SKM-1 treated with dmso at 0.1 percent for 144 hours (cell line): Measurements from ENCODE around the gene COPZ1.
A peak's percentile ranks its signal among the peaks of the same experiment; 100 is the strongest.
"Not testable (repeated sequence)": the region's sequence is repeated elsewhere in the genome, so short reads cannot be mapped to it uniquely, and the experiment has no call there.

Experiments used
- DNase-seq: peaks from one replicate; lab custom pipeline; 2025; ENCODE audit not compliant: unreplicated experiment; lab: John Stamatoyannopoulos, UW

Gene COPZ1, protein sequence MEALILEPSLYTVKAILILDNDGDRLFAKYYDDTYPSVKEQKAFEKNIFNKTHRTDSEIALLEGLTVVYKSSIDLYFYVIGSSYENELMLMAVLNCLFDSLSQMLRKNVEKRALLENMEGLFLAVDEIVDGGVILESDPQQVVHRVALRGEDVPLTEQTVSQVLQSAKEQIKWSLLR

DNA sequence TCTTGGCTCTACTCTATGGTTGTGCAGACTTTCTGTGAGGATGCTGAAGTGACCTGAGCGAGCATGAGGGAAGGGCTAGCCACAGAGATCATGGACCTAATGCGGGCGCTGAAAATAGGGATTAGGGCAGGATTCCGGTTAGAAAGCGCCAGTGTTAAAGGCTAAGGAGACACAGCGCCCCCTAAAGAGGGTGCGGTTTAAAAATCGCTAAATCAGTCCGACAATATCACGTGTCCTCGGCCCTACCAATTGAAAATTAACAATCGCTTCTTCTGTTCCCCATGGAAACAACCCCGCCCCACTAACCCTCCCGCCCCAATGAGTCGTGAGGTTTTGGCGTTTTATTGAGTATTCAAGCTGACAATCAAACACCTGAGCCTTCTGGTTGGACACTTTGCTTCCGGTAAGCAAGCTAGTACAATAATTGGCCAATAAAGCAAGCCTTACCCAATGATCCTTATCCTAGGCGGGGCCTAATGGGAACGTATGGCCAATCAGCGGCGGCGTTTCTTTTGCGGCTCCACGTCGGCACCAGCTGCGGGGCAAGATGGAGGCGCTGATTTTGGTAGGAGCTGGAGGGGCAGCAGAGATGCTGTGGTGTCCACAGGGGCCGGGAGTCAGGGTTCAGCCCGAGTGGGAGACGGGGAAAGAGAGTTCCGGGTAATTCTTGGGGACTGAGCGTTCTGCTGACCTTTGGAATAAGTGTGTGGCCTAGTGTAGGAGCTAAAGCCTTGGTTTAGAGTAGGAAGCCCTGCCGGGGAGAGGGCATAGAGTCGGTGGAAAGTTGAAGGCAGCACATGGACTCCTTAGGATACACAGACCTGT lies at the start of gene COPZ1:
TSS of gene COPZ1 (plus strand) at position 515 of the 825 bp plus-strand sequence. CDS start at position 548, 33 bp downstream.
- peak; percentile 99 for DNase-seq

DNA sequence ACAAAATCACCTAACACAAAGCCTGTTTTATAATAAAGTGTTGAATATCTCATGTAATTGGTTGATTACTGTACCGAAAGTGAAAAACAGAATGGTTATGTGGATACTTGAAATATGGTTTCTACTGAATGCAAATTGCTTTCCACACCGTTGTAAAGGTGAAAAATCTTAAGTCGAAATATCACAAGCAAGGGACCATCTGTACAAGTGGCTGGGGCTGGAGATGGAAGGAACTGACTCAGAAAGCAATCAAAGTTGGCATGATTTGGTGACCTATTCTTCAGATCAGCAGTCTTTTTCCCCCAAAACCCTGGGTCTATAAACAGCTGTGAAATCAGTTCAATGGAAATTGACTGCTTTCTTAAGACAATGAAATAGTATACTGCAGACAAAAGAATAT lies 48.6 kb upstream of the COPZ1 start:
- no peak for DNase-seq

DNA sequence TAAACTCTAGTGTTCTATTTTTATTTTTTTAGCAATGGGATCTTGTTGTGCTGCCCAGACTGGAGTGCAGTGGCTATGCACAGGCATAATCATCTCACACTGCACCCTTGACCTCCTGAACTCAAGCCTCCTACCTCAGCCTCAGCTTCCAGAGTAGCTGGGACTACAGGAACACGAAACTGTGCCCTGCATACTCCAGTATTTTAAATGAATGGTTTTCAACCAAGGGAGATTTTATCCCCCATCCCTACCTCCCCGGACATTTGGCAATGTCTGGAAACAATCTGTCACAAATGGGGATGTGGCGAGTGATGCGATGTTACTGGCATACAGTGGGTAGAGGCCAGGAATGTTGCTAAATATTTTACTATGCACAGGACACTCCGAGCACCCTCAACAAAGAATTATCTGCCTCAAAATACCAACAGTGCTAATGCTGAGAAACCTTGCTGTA lies 47.1 kb upstream of the COPZ1 start:
- DNase-seq = no peak

DNA sequence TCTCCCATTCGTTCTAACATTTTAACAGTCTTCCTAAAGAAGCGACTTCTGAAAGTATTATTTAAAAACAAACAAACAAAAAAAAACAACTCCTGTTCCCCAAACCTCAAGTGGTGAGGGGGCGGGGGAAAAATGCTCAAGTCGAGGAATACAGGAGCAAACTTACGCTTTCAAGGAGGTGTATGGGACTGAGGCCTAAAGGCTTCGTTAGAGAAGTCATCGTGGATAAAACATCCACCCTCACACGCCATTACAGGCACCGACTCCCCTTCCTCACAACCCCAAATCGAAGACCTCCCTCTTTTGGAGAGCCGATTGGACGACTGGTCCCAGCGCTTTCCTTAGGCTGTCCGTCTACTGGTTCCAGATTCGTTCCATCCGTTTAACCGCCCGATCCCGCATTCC lies 45.7 kb upstream of the COPZ1 start:
- DNase-seq = no peak

DNA sequence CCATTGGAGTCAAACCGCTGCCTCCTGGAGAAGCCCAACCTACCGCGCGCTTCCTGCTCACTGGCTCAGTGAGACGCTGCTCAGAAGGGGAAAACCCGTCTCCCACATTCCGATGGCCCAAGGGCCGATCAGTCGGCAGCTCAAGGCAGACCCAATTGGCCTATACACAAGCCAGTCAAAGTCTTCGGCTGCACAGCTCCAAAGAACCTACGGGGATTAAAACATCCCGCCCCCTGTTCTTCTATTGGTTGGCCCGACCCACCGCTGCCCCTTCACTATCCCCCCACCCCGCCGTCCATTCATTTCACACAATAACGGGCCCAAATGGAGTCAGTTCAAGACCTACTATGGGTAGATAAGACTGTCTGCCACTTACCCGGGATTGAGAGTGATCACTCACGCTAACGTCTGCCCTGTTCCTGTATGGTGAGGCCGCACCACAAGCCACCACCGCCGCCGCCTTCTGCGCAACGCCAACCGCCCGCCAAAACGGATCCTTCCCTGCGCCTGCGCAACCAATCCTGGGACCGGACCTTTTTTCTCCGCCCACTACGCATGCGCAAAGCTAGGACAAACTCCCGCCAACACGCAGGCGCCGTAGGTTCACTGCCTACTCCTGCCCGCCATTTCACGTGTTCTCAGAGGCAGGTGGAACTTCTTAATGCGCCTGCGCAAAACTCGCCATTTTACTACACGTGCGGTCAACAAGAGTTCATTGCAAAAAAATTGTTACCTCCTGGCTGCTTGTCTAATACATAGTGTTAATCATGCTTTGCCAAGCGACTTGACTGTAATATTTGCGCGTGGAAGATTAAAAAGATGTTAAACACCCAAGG lies 45.1 kb upstream of the COPZ1 start, which contains the start of gene CBX5:
TSS of gene CBX5 (minus strand) at position 491 of the 836 bp plus-strand sequence. CDS start 22,472 bp downstream, outside the sequence.
- DNase-seq = peak; percentile 89

DNA sequence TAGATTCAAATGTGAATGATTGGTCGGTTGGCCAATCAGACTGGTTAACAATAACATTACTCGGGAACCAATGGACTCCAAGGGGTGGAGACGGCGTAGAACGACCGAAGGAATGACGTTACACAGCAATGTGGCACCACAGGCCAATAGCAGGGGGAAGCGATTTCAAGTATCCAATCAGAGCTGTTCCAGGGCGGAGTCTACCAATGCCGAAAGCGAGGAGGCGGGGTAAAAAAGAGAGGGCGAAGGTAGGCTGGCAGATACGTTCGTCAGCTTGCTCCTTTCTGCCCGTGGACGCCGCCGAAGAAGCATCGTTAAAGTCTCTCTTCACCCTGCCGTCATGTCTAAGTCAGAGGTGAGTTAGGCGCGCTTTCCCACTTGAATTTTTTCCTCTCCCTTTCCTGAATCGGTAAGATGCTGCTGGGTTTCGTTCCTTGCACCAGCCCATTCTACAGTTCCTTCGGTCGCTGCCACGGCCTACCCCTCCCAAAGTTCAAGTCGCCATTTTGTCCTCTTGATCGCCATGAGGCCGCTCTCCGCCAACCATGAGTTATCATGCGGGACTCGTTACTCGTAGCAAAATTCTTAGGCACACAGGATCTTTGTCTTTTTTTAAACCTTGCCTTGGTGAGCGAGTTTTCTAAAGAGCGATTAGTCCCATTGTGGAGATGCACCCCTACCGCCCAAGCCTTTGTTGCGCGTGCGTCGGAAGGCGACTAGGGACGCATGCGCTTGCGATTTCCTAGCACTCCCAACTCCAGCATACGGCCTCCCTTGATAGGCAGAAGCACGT lies 44.3 kb upstream of the COPZ1 start, which contains the start of gene HNRNPA1:
TSS of gene HNRNPA1 (plus strand) at position 259 of the 793 bp plus-strand sequence. CDS start at position 341, 82 bp downstream.
- DNase-seq = peak; percentile 94

DNA sequence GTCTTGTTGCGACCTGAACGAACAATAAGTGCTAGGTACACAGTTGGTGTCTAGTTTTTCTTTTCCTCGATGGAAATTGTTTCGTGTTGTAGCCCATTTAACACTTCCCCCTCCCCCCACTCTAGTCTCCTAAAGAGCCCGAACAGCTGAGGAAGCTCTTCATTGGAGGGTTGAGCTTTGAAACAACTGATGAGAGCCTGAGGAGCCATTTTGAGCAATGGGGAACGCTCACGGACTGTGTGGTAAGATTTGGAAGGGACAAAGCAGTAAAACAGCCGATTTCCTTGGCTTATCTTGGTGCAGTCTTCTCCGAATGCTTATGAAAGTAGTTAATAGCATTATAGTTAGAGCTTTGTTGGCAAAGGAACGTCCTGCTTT lies 43.7 kb upstream of the COPZ1 start:
- DNase-seq = not testable (repeated sequence)

DNA sequence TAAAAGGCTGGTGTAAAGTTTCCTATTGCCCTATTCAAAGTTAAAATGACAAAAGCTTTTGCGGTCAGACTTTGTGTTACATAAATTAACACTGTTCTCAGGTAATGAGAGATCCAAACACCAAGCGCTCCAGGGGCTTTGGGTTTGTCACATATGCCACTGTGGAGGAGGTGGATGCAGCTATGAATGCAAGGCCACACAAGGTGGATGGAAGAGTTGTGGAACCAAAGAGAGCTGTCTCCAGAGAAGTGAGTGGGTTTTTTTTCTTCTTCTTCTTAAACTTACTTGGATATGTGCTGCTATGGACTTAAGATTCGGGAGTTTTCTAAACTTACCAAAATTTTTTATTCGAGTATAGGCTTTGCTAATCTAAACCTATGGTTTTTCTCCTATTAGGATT lies 43.2 kb upstream of the COPZ1 start:
- not testable (repeated sequence) for DNase-seq

DNA sequence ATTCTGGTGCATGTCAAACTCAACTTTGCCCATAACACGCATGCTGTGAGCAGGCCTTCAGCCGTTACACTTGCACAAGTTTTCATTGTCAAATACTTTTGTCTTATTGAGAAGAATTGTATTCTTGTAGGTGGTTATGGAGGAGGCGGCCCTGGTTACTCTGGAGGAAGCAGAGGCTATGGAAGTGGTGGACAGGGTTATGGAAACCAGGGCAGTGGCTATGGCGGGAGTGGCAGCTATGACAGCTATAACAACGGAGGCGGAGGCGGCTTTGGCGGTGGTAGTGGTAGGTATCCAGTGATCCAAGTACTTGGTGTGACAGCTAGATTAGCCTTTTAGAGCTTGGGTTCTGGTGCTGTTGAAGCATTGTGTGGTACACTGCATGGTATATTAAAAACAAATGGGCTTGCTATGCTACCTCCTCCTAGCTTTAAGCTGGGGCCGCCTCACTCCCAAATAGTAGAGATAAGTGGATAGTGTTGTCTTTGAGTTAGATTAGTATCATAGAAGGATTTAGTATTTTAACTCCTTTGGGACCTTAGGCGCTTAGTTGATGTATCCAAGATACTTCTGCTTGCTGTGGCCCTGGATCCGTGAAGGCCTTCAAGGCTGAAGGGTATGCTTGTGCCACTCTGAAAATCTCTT lies 41.9 kb upstream of the COPZ1 start:
- no peak for DNase-seq

DNA sequence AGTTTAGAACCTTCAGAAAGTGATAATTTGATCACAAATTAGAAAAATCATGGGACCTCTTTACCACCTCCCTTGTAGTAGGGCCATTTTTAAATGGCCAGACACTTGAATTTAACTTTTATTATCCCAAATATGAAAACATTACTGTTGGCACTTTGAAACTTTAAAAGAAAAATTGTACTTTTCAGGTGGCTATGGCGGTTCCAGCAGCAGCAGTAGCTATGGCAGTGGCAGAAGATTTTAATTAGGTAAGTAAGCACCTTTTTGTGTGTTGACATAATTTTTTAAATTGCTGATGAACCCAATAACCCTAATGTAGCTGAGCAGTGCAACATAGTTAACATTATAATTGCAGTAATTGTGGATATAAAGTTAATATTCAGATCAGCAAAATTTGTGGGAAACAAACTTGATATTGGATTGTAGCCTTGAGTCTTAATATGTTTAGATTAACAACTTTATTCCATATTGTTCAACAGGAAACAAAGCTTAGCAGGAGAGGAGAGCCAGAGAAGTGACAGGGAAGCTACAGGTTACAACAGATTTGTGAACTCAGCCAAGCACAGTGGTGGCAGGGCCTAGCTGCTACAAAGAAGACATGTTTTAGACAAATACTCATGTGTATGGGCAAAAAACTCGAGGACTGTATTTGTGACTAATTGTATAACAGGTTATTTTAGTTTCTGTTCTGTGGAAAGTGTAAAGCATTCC lies 40.7 kb upstream of the COPZ1 start:
- DNase-seq = not testable (repeated sequence)

DNA sequence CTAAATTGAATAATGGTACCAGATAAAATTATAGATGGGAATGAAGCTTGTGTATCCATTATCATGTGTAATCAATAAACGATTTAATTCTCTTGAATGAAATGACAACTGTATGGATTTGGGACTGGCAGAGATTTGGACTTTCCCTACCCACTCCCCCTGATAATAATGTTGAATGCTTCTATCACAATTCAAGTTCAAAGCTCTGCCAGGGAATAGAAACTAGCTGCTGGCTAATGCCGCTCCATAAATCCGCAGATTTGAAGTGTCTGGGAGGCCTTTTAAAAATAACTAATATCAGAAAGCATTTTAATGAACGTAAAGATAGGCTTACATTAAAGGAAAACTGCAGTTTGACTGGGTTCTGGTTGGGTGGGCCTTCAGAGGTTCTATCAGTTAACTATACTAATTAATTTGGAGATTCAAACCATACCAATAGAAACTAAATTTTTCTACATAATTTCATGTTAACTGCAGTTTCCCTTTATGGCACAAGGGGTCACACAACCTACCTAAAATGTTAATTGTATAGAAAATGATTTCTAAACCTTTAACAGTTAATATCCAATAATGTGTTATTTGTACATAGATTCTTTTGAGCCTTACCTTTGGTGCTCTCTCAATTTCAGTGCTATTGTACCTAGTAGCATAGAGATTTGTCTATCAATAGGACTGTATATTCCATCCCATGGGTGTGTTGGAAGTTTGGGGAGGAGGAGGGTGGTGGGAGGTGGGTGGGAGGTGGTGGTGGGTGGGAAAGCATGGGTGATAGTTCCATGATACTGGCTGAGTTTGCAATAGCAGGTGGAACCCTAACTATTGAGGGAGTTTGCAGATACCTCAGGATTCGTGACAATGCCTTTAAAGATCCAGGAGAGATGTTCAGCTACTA lies 39.5 kb upstream of the COPZ1 start:
- DNase-seq = no peak

DNA sequence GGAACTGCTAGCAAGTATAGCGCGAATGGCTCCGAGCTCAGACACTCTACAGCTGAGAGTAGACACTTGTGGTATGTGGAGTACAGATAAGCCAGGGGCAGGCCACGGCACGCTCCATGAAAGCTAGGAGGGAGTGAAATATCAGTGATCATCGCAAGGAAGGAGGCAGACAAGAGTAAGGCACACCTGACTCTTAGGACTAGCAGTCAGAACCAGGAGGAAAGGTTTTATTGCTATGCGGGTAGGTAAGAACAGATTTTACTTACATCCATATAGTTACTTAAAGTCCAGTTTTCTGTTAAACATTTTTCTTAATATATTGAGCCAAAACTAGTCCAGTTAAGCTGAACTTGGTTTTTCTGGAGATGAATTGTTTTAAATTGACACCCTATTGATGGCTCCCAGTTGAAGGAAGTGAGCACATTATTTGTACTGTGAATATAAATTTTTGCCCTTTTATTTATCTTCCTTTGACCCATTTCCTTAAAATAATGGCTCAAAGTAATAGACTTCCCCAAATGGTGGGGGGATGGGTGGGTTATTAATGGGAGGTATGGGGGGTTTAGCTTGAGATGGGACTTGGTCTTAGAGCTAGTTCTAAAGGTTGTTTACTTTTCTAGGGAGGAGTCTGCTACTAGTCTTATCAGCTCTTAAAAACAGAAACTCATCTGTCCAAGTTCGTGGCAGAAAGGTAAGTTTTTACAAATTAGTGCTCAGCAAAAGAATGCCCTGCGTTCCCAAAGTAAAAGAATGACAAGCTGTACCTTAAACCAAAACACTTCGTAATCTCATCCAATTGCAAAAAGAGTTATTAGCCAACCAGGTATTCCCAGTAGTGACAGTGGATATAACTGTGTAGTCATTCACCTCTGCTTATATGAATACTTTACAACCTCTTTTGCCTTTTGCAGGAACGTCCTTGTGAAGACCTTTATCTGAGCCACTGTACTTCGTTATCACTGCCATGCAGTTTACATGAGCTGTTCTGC lies 38.6 kb upstream of the COPZ1 start:
- DNase-seq = no peak

DNA sequence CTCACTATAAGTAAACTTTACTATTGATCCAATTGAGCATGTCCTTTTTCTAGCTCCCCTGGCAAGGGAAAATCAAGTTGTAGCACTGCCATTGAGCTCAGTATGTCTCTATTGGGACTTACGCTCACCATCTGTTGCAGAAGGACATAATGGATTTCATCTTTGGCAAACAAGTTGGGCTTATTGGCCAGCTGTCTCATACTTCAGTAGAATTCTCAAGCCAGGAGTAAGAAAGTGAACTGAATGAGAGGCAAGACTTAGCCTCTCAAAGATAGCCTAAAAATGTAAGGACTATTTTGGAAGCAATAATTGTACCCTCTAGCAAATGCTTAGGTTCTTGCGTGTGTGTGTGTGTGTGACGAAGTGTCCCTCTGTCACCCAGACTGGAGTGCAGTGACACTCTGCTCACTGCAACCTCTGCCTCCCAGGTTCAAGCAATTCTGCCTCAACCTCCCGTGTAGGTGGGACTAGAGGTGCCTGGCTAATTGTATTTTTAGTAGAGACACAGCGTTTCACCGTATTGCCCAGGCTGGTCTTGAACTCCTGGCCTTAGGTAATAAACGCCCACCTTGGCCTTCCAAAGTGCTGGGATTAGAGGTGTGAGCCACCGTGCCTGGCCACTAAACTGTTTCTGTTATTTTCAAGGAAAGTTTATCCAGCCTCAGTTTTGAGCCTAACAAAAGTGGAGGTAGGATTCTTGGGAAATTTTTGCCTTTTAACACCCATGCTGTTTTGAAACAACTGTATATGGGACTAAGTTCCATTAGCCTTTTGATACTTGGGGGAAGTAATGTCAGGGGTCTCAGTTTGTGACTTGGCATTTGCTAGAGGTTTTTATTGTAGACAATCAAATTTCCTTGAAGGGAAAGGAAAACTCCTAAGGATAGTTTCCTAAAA lies 37.4 kb upstream of the COPZ1 start:
- no peak for DNase-seq

DNA sequence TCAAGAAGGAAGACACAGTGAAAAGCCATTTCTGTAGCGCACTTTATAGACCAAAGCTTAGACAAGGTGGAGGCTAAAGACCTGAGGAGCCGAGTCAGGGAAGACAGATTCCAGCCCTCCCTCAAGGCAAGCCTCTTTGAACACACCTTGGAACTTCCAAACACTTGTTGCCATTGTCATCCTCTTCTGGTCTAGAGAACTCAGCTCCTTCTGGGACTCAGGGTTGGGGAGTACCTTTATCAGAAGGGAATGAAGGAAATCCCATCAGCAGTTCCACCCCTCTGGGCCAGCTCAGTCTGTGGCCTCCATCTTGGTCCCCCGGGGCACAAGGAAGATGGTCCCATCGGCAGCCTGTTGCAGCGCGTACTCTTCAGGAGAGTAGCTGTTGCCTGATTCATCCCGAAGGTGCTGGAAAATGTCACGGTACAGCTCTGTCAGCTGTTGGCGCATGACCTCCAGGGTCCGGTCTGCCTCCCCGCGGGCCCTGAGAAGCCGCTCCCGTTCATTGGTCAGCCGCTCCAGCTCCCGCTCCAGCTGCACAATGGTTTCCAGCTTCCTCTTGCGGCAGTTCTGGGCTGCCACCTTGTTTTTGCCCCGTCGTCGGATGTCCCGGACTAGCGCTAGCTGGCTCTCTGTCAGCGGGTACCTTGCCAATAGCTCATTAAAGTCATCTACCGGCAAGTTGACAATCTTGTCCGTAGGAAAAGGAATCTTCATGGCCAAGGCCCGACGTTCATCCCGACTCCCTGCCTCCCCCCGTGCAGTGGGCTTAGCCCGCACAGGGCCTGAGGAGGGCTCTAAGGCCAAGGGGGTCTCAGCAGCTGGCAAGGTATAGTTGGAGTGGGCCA lies 32.6 kb upstream of the COPZ1 start:
- DNase-seq = no peak

DNA sequence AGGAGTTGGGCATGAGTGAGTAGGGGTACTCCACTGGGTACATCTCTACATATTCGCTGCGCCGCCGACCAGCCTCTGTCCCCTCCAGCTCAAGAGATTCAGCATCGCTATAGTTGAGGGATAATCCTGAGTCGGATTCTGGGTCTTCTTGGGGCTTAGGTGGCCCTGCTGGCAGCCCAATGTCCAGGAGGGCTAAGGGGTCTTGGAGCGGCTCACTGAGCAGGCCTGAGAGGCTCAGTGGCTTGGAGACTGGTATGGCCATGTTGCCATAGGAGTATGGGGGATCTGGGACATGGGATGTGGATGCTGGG lies 32.0 kb upstream of the COPZ1 start:
- DNase-seq = no peak
